GM12878 (cell line): ENCODE measurements around the gene MEIS1. TPM values are rescaled to one million over a fixed set of nuclear protein-coding genes. Genes with fewer than 3 reads are reported as not detected.

Experiments
- ATAC-seq: fragments of 200-7000 bp; cut with Tn5 transposase; 3 replicates; pipeline ENCODE4 v1.9.1; 2020; ENCODE audit warnings: mild to moderate bottlenecking, moderate library complexity
- BruUV-seq: library from RNA; stranded (reverse); fragments of 400-500 nt; replicated peaks from 2 replicates; lab custom pipeline; 2021; lab: Mats Ljungman, UMichigan
- CTCF ChIA-PET: fragments of 300-600 bp; sonication (Branson Sonifier 250); formaldehyde crosslinking; extraction: SDS; loops from one replicate; lab custom pipeline; 2021; ENCODE audit warnings: inconsistent platforms; lab: Yijun Ruan, JAX
- POLR2A ChIA-PET: fragments of 350-600 bp; formaldehyde crosslinking; extraction: SDS; loops from one replicate; lab custom pipeline; 2021; ENCODE audit warnings: inconsistent platforms; lab: Charles Lee
- RAD21 ChIA-PET: fragments of 300-600 bp; sonication (Branson Sonifier 250); formaldehyde crosslinking; loops from one replicate; lab custom pipeline; 2023; ENCODE audit warnings: antibody characterized with exemption; ENCODE audit not compliant: unreplicated experiment; lab: Charles Lee
- SMC1A ChIA-PET: fragments of 300-600 bp; sonication (Branson Sonifier 250); formaldehyde crosslinking; loops from one replicate; lab custom pipeline; 2023; ENCODE audit not compliant: unreplicated experiment, uncharacterized antibody; lab: Charles Lee
- DNase-seq: peaks from one replicate; pipeline ENCODE4 v3.0.0-alpha.2; 2011; ENCODE audit warnings: low read depth, low spot score
- FAIRE-seq: peaks from 3 replicates; lab custom pipeline; 2011; peaks lifted over from hg19 to GRCh38; lab: Jason Lieb, UNC
- H2AFZ ChIP-seq: 2 replicates; pipeline ENCODE4 v1.6.0; 2011; ENCODE audit warnings: low read depth, low read length, control low read depth; ENCODE audit not compliant: control insufficient read depth
- H3K27ac ChIP-seq: 2 replicates; pipeline ENCODE4 v1.5.1; 2011; ENCODE audit warnings: control low read depth; ENCODE audit not compliant: control insufficient read depth, insufficient read depth
- H3K27me3 ChIP-seq, 2 experiments: replicated peaks in 1 of 2; 2 replicates each; pipeline versions ENCODE4 v1.6.0 to v1.6.1; 2011; ENCODE audit warnings: low read length in 1 of 2; ENCODE audit not compliant: control insufficient read depth in 2 of 2, insufficient read depth in 2 of 2
- H3K36me3 ChIP-seq, 2 experiments: 2 replicates each; pipeline ENCODE4 v1.5.1; 2011; ENCODE audit warnings: low read length in 1 of 2; ENCODE audit not compliant: control insufficient read depth in 2 of 2, insufficient read depth in 2 of 2
- H3K4me1 ChIP-seq: 2 replicates; pipeline ENCODE4 v1.6.1; 2011; ENCODE audit warnings: mild to moderate bottlenecking, low read length, moderate library complexity, mixed read lengths; ENCODE audit not compliant: control insufficient read depth, insufficient read depth
- H3K4me2 ChIP-seq: 2 replicates; pipeline ENCODE4 v1.6.0; 2011; ENCODE audit warnings: control low read depth; ENCODE audit not compliant: control insufficient read depth, insufficient read depth
- H3K4me3 ChIP-seq: fragments of 200-600 bp; sonication (generic); 2 replicates; pipeline ENCODE4 v1.5.1; 2016
- H3K79me2 ChIP-seq: 2 replicates; pipeline ENCODE4 v1.6.0; 2011; ENCODE audit warnings: low read length; ENCODE audit not compliant: control insufficient read depth, insufficient read depth
- H3K9ac ChIP-seq: 2 replicates; pipeline ENCODE4 v1.8.0; 2011; ENCODE audit warnings: low read length, control low read depth, mixed read lengths; ENCODE audit not compliant: control insufficient read depth, insufficient read depth
- H3K9me3 ChIP-seq: replicated peaks from 3 replicates; pipeline ENCODE4 v1.5.1; 2011; ENCODE audit warnings: mild to moderate bottlenecking, low read length; ENCODE audit not compliant: control insufficient read depth, insufficient read depth
- H4K20me1 ChIP-seq: 2 replicates; pipeline ENCODE4 v1.6.0; 2011; ENCODE audit not compliant: control insufficient read depth, insufficient read depth
- CHD2 ChIP-seq: IDR thresholded peaks from 2 replicates; pipeline ENCODE4 v1.6.1; 2011; ENCODE audit warnings: low read depth, low read length, improper control_type of control experiment, borderline replicate concordance
- HDAC6 ChIP-seq: fragments of 200-600 bp; sonication (generic); IDR thresholded peaks from one replicate; pipeline ENCODE4 v1.8.0; 2017; ENCODE audit warnings: antibody characterized with exemption; ENCODE audit not compliant: unreplicated experiment
- MTA2 ChIP-seq: fragments of 450-650 bp; IDR thresholded peaks from 2 replicates; pipeline ENCODE4 v1.6.1; 2016; ENCODE audit warnings: low read depth, mild to moderate bottlenecking, moderate library complexity
- NFYA ChIP-seq: IDR thresholded peaks from 2 replicates; pipeline ENCODE4 v1.6.1; 2011; ENCODE audit warnings: low read depth, mild to moderate bottlenecking, low read length, improper control_type of control experiment, borderline replicate concordance
- PAX8 ChIP-seq: fragments of 450-650 bp; IDR thresholded peaks from 2 replicates; pipeline ENCODE4 v1.6.1; 2017; ENCODE audit warnings: mild to moderate bottlenecking, moderate library complexity
- WGBS: methylation state at CpG from one replicate; pipeline ENCODE4 v1.1.6; 2016; ENCODE audit warnings: low lambda C conversion rate; ENCODE audit not compliant: insufficient replicate concordance, insufficient coverage; ENCODE audit errors: missing lambda C conversion rate; 5-methylcytosine and 5-hydroxymethylcytosine counted together
- in situ Hi-C: fragments of 300-500 bp; cut with MboI; formaldehyde crosslinking; loops from 9 replicates; pipeline ENCODE4 v1.14.3; 2018; ENCODE audit warnings: mixed read lengths
- intact Hi-C: fragments of 100-400 bp; cut with micrococcal nuclease; formaldehyde crosslinking; loops from one replicate; pipeline ENCODE4 v1.14.2; 2022; ENCODE audit not compliant: unreplicated experiment
- polyA plus RNA-seq, 11 experiments: library from polyadenylated mRNA; depleted of rRNA in 4 of 11; unstranded in 6 of 11; stranded (reverse) in 5 of 11; fragments of >200 nt; fragmentation: Nextera tagmentation in 4 of 11; fragmentation: Illumina TruSeq in 1 of 11; extraction: Ambion mirVana in 4 of 11; extraction: Trizol in 1 of 11; gene quantifications; 1 replicate in 1 of 11; 2 replicates in 10 of 11; pipeline versions ENCODE4 v1.2.1 to v1.2.3, GENCODE V29; 2011 to 2016; ENCODE audit warnings: inconsistent platforms in 2 of 11, missing spikeins in 2 of 11, low read depth in 1 of 11
- total RNA-seq, 4 experiments: library from RNA; depleted of rRNA in 3 of 4; stranded (reverse); fragments of >200 nt in 3 of 4; fragmentation: Illumina TruSeq in 1 of 4; extraction: Trizol in 1 of 4; gene quantifications; 2 replicates each; pipeline versions ENCODE4 v1.2.1 to v1.2.3, GENCODE V29; 2013 to 2021
- TF ChIP-seq, protein P1 (sequence below): fragments of 450-650 bp; IDR thresholded peaks from 2 replicates; pipeline ENCODE4 v1.6.1; 2017; ENCODE audit warnings: mild to moderate bottlenecking, moderate library complexity
- TF ChIP-seq, protein P2 (sequence below): fragments of 450-650 bp; formaldehyde crosslinking; IDR thresholded peaks from 2 replicates; pipeline ENCODE4 v1.5.0; 2022; ENCODE audit warnings: mild to moderate bottlenecking, missing genetic modification characterization

Gene MEIS1
- total and polyA plus RNA-seq, 10 of the 15 experiments (the other 5 are each of a cell fraction or from before 2014, with no cell fraction given): 0.04 to 0.31 (median 0.14) TPM; not detected in 6

DNA sequence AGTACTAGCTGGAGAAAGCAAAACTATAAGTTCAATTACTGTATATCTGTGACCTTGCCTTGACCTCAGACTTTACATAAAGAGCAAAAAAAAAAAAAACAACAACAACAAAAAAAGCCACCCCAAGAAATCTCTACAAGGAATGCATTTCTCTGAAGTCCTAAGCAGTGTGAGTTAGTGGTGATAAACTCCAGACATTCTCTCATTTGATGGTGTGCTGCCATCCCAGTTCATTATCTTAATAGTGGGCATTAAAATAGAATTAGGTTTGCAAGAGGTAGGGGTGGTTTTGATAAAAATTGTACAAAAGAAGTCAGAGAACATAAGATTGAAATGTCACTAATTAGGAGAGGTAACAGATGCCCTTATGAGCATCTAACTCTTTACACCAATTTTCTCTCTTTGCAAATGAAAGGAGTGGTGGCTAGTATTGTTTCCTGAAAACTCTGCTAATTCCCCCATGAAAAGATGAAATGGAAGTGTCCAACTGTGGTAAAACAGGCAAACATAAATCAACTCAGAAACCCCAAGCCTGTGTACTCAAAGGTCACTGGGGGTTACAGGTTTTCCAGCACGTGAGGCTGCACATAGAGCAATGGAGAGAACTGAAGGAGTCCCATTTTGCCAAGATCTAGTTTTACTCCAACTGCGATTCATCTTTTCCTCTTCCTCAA is 131.9 kb downstream of the MEIS1 start:
- intact Hi-C loops (no loop called here), in situ Hi-C loops (no loop called here)
- DNase-seq (no peak), ATAC-seq (no peak), FAIRE-seq (no peak)
- ChIA-PET POLR2A (interaction anchor here (0.7 kb wide), 1 partner anchor 12 kb away, joined by 4 read pairs; no protein-coding TSS in a partner anchor), CTCF (no interaction called here), SMC1A (no interaction called here), RAD21 (no interaction called here)
- no peak for TF ChIP-seq CHD2
- no peak for TF ChIP-seq HDAC6
- TF ChIP-seq, protein P1, sequence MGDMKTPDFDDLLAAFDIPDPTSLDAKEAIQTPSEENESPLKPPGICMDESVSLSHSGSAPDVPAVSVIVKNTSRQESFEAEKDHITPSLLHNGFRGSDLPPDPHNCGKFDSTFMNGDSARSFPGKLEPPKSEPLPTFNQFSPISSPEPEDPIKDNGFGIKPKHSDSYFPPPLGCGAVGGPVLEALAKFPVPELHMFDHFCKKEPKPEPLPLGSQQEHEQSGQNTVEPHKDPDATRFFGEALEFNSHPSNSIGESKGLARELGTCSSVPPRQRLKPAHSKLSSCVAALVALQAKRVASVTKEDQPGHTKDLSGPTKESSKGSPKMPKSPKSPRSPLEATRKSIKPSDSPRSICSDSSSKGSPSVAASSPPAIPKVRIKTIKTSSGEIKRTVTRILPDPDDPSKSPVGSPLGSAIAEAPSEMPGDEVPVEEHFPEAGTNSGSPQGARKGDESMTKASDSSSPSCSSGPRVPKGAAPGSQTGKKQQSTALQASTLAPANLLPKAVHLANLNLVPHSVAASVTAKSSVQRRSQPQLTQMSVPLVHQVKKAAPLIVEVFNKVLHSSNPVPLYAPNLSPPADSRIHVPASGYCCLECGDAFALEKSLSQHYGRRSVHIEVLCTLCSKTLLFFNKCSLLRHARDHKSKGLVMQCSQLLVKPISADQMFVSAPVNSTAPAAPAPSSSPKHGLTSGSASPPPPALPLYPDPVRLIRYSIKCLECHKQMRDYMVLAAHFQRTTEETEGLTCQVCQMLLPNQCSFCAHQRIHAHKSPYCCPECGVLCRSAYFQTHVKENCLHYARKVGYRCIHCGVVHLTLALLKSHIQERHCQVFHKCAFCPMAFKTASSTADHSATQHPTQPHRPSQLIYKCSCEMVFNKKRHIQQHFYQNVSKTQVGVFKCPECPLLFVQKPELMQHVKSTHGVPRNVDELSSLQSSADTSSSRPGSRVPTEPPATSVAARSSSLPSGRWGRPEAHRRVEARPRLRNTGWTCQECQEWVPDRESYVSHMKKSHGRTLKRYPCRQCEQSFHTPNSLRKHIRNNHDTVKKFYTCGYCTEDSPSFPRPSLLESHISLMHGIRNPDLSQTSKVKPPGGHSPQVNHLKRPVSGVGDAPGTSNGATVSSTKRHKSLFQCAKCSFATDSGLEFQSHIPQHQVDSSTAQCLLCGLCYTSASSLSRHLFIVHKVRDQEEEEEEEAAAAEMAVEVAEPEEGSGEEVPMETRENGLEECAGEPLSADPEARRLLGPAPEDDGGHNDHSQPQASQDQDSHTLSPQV: no peak
- TF ChIP-seq NFYA: no peak
- TF ChIP-seq PAX8: no peak
- TF ChIP-seq MTA2: no peak
- TF ChIP-seq, protein P2, sequence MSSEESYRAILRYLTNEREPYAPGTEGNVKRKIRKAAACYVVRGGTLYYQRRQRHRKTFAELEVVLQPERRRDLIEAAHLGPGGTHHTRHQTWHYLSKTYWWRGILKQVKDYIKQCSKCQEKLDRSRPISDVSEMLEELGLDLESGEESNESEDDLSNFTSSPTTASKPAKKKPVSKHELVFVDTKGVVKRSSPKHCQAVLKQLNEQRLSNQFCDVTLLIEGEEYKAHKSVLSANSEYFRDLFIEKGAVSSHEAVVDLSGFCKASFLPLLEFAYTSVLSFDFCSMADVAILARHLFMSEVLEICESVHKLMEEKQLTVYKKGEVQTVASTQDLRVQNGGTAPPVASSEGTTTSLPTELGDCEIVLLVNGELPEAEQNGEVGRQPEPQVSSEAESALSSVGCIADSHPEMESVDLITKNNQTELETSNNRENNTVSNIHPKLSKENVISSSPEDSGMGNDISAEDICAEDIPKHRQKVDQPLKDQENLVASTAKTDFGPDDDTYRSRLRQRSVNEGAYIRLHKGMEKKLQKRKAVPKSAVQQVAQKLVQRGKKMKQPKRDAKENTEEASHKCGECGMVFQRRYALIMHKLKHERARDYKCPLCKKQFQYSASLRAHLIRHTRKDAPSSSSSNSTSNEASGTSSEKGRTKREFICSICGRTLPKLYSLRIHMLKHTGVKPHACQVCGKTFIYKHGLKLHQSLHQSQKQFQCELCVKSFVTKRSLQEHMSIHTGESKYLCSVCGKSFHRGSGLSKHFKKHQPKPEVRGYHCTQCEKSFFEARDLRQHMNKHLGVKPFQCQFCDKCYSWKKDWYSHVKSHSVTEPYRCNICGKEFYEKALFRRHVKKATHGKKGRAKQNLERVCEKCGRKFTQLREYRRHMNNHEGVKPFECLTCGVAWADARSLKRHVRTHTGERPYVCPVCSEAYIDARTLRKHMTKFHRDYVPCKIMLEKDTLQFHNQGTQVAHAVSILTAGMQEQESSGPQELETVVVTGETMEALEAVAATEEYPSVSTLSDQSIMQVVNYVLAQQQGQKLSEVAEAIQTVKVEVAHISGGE (CRISPR knock-in tag): no peak
- Histone ChIP-seq H3K4me3 (no peak overlapping the region), H3K9me3 (no peaks in the 10 kb centered on the region), H3K27ac (no peak overlapping the region), H4K20me1 (no peaks in the 10 kb centered on the region), H3K4me2 (no peak overlapping the region), H3K9ac (no peak overlapping the region), H2AFZ (no peak overlapping the region), H3K4me1 (no peaks in the 10 kb centered on the region), H3K27me3 (no peaks in the 10 kb centered on the region), H3K36me3 (no peaks in the 10 kb centered on the region), H3K79me2 (no peaks in the 10 kb centered on the region)
- BruUV-seq: no TSS peak
- WGBS: 17% methylated on average over 2 of the region's 2 CpGs
